ENCODE data around the gene DSE.

The DSE gene

GRCh38 chr6:116351101-116351500, 19.6 kb upstream of the DSE start:
- DNase-seq (ENCODE audit: low read depth) = no peak
- H3K4me3 ChIP-seq (ENCODE audit: low read depth, low read length) = no peak overlapping the region
- TF ChIP-seq, protein P1, sequence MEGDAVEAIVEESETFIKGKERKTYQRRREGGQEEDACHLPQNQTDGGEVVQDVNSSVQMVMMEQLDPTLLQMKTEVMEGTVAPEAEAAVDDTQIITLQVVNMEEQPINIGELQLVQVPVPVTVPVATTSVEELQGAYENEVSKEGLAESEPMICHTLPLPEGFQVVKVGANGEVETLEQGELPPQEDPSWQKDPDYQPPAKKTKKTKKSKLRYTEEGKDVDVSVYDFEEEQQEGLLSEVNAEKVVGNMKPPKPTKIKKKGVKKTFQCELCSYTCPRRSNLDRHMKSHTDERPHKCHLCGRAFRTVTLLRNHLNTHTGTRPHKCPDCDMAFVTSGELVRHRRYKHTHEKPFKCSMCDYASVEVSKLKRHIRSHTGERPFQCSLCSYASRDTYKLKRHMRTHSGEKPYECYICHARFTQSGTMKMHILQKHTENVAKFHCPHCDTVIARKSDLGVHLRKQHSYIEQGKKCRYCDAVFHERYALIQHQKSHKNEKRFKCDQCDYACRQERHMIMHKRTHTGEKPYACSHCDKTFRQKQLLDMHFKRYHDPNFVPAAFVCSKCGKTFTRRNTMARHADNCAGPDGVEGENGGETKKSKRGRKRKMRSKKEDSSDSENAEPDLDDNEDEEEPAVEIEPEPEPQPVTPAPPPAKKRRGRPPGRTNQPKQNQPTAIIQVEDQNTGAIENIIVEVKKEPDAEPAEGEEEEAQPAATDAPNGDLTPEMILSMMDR (conservative IDR thresholded peaks at IDR 0.05; ENCODE audit: low read depth, low read length) = no peak

DNA sequence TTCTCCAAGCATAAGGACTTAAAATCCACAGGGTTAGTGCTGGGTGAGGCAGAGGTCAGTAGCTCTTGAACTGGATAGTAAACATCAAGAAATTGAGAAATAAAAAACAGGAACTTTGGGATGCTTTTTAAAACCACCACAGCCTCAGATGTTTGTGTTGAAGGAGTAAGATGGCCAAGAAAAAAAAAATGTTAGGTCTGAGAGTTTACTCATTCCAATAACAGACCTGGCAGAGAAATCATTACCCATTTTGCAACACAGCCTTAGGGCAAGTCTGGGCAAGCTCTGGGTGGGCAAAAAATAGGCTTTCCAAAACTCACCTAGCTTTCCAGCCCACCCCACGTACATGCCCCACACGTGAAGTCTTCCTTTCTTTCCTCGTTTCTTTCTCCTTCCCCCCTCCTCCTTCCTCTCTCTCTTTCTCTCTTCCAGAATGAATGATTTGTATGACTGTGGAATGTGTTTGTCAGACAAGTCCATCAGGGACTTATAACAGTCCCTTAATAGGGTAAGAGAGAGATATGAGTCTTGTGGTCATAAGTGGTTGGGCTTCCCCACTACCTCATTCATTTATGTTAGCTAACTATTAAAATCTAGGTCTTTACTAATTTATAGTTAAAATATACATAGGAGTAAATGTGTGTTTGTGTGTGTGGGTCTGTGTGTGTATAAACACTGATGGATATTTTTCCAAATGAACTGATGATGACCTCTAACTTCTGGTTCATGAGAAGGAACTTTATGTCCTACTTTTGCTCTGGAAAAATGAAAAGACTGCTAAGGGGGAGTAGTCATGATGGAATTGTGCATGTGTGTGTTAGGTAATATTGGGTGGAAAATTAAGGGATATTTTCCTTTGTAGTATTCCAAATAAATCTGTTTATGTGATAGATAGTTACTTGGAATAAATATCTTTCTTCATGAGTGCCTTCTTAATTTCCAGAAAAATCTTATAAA, 18.0 kb upstream of the DSE start:
- H3K4me3 ChIP-seq (ENCODE audit: low read depth, low read length) = no peak overlapping the region
- TF ChIP-seq, protein P1 (conservative IDR thresholded peaks at IDR 0.05; ENCODE audit: low read depth, low read length) = no peak
- peak; percentile 57 for DNase-seq (ENCODE audit: low read depth)

DNA sequence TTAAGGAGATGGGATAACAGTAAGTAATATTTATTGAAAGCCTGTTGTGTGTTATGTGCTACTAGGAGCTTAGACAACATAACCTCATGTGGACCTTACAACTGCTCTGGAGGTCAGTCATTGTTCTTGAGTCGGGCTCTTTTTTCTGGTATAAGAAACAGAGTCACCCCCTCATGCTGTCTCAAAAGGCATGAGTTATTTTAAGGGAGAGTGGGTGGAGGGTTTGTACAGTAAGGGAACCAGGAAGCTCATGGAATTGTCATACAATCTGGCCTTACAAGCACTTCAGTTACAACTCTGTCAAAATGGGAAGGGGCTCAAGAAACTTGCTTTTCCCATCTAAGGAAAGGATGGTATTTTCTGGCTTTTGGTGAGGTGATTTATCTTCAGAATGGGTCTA, 16.5 kb upstream of the DSE start:
- no peak for DNase-seq (ENCODE audit: low read depth)
- no peak overlapping the region for H3K4me3 ChIP-seq (ENCODE audit: low read depth, low read length)
- TF ChIP-seq, protein P1 (conservative IDR thresholded peaks at IDR 0.05; ENCODE audit: low read depth, low read length) = no peak

- no peak overlapping the region for H3K4me3 ChIP-seq (ENCODE audit: low read depth, low read length)
- TF ChIP-seq, protein P1 (conservative IDR thresholded peaks at IDR 0.05; ENCODE audit: low read depth, low read length) = no peak
Observed at GRCh38 chr6:116355796-116356195, 15.0 kb upstream of the DSE start.

DNA sequence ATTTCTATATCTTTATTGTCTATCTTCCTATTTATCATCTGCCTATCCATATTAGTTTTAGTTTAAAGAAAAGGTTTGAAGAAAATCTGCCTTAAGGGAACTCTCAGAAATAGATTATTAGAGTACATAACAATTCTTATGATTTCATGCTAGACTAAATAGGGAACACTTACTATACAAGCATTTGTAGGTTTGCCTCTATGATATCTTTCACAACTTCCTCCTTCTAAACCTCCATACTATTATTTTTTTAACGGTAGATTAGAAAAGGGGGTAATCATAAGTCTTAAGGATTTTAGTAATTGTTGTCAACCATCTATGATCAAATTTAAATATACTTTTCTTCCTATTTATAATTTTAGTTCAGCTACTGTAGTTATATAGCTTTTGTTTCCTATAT, 11.6 kb upstream of the DSE start:
- H3K4me3 ChIP-seq (ENCODE audit: low read depth, low read length) = no peak overlapping the region
- no peak for DNase-seq (ENCODE audit: low read depth)
- TF ChIP-seq, protein P1 (conservative IDR thresholded peaks at IDR 0.05; ENCODE audit: low read depth, low read length) = no peak

More at GRCh38 chr6:116355796-116356195, 15.0 kb upstream of the DSE start:
- DNase-seq (ENCODE audit: low read depth) = no peak

GRCh38 chr6:116359835-116360234, 10.9 kb upstream of the DSE start:
- TF ChIP-seq, protein P1 (conservative IDR thresholded peaks at IDR 0.05; ENCODE audit: low read depth, low read length) = no peak
- H3K4me3 ChIP-seq (ENCODE audit: low read depth, low read length) = no peak overlapping the region
- DNase-seq (ENCODE audit: low read depth) = no peak

DNA sequence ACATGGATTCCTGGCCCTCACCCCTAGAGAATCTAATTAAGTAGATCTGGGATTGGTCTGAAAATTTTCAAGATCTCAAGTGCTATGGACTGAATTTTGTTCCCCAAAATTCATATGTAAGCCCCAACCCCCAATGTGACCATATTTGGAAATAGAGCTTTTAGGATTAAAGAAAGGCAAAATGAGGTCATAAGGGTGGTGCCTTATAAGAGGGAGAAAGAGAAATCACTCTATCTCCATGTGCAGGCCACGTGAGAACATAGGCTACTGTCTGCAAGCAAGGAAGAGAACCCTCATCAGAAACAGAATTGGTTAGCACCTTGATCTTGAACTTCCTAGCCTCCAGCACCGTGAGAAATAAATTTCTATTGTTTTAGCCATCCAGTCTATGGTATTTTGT, 8.5 kb upstream of the DSE start:
- TF ChIP-seq, protein P1 (conservative IDR thresholded peaks at IDR 0.05; ENCODE audit: low read depth, low read length) = no peak
- H3K4me3 ChIP-seq (ENCODE audit: low read depth, low read length) = no peak overlapping the region
- DNase-seq (ENCODE audit: low read depth) = no peak

Data from choroid plexus epithelial cell (primary cell).